Mesothelial cell of epicardium (in vitro differentiated cells): ENCODE measurements around the gene BID. TPM values are rescaled to one million over a fixed set of nuclear protein-coding genes. Genes with fewer than 3 reads are reported as not detected.

Experiments
- DNase-seq, 2 experiments: peaks; one replicate each; pipeline ENCODE4 v3.0.0; 2021; ENCODE audit warnings: low spot score in 2 of 2; ENCODE audit not compliant: unreplicated experiment in 2 of 2
- H3K27ac Mint-ChIP-seq: 2 replicates; pipeline ENCODE4 v1.8.0; 2021; ENCODE audit warnings: mixed read lengths
- H3K27me3 Mint-ChIP-seq: 2 replicates; pipeline ENCODE4 v1.8.0; 2021; ENCODE audit warnings: low read depth, mixed read lengths
- H3K36me3 Mint-ChIP-seq: 2 replicates; pipeline ENCODE4 v1.8.0; 2021; ENCODE audit warnings: mixed read lengths
- H3K4me1 Mint-ChIP-seq: 2 replicates; pipeline ENCODE4 v1.8.0; 2021; ENCODE audit warnings: mixed read lengths
- H3K4me3 Mint-ChIP-seq: 2 replicates; pipeline ENCODE4 v1.8.0; 2021; ENCODE audit warnings: mild to moderate bottlenecking, moderate library complexity, mixed read lengths
- H3K9me3 Mint-ChIP-seq: 2 replicates; pipeline ENCODE4 v1.8.0; 2021; ENCODE audit warnings: mixed read lengths
- total RNA-seq: library from RNA; stranded (reverse); gene quantifications from 3 replicates; pipeline ENCODE4 v1.2.1, GENCODE V29; 2021
- TF ChIP-seq, protein P1 (sequence below): fragments of 200-600 bp; sonication (generic); IDR thresholded peaks from one replicate; pipeline ENCODE4 v1.5.0; 2021; ENCODE audit warnings: antibody characterized with exemption; ENCODE audit not compliant: unreplicated experiment

The BID gene
- total RNA-seq, 1 donor from 2014 or later: 29.9 TPM

DNA sequence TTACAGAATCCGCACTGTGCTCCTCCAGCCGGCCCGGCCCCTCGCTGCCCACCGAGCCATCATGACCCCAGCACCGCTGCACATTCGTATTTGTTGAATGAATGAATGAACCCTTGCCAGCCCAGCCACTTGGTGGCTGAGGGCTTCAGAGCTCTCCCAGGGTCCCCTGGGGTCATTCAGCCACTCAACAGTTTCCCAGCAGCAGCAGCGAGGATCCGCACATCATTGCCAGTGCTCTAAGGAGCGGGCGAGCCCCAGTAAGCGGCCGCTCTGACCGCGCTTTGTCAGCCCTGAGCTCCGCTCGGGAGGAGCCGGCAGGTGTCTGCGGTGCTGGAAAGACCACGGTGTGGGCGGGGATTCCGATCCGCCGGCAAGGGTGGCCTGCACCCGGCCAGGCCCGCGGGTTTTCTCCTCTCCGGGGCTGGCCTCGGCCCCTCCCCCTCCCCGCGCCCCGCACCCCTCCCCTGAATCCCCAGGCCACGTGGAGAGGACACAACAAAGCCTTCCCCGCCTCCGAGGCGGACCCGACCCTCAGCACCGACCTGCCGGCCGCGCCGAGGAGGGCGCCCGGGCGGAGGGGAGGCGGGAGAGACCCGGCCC lies 563 bp downstream of the BID start:
- Mint-ChIP-seq H3K9me3 (no peaks in the 10 kb centered on the region), H3K4me3 (peak overlapping the region; percentile 77), H3K4me1 (peaks cover 16% of the 10 kb centered on the region), H3K27me3 (peaks cover 2% of the 10 kb centered on the region), H3K27ac (peak overlapping the region; percentile 86), H3K36me3 (no peaks in the 10 kb centered on the region)
- DNase-seq: peak in 1 of 2 experiments; percentile 73
- TF ChIP-seq, protein P1, sequence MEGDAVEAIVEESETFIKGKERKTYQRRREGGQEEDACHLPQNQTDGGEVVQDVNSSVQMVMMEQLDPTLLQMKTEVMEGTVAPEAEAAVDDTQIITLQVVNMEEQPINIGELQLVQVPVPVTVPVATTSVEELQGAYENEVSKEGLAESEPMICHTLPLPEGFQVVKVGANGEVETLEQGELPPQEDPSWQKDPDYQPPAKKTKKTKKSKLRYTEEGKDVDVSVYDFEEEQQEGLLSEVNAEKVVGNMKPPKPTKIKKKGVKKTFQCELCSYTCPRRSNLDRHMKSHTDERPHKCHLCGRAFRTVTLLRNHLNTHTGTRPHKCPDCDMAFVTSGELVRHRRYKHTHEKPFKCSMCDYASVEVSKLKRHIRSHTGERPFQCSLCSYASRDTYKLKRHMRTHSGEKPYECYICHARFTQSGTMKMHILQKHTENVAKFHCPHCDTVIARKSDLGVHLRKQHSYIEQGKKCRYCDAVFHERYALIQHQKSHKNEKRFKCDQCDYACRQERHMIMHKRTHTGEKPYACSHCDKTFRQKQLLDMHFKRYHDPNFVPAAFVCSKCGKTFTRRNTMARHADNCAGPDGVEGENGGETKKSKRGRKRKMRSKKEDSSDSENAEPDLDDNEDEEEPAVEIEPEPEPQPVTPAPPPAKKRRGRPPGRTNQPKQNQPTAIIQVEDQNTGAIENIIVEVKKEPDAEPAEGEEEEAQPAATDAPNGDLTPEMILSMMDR: no peak

DNA sequence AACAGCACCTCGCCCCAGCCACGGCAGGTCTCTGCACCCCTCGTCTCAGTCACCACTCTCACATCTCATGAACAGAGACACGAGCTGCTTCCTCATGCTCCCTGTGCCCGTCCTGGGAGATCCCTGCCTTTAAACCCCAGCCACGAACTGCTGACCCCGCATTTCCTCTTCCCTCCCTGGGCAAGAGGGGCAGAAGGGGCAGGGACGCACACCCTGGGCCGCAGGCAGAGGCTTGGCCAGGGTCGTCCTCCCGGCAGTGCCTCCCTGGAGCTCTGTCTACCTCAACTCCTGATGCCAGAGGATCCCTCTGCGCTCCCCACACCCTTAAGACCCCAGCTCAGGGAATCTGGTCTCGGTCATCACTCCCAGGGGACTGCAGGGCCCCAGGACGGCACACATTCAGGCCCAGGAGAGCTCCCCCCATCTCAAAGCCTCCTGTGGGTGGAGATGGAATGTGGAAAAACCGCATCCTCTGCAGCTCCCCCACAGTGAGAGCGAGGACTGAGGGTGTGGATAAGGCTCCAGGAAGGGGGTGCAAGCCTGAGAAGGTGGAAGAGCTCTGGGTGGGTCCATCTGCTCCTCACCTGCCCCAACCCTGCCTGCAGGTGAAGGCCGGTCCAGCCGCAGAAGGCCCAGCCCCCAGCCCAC lies 1.2 kb downstream of the BID start:
- peak overlapping the region; percentile 77 for H3K4me3 Mint-ChIP-seq
- H3K4me1 Mint-ChIP-seq: peaks cover 16% of the 10 kb centered on the region
- H3K36me3 Mint-ChIP-seq: no peaks in the 10 kb centered on the region
- peaks cover 2% of the 10 kb centered on the region for H3K27me3 Mint-ChIP-seq
- H3K9me3 Mint-ChIP-seq: no peaks in the 10 kb centered on the region
- H3K27ac Mint-ChIP-seq: peak overlapping the region; percentile 86
- TF ChIP-seq, protein P1: no peak
- no peak for DNase-seq

DNA sequence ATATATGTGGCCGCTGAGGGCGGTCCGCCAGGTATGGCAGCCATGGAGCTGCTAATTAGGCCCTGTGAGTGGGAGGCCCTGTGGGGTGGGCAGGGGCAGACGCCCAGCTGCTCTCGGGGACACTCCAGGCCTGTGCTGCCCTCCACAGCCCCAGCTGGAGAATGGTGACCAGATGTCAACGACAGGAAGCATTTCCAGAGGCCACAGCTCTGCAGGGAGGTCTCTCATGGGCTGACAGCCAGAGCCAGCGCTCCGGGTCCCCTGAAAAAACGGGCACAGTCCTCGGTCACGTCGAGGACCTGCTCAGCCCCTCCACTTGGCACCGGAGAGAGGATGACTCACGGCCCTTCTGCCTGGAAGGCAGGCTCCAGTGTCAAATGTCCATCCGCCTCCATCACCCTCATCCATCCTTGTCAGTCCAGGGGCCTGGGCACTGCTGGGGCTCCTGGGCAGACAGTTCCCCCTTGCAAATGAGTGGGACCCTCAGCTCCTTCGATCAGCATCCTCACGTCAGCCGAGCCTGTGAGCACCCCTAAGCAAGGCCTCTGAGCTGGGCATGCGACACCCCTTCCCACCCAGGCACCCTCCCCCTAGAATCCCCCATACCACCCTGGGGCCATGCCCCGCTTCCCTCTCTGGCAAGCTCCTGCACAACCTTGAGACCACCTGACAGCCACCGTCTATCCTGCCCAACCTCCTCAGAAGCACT lies 1.9 kb downstream of the BID start:
- TF ChIP-seq, protein P1: no peak
- DNase-seq: no peak
- Mint-ChIP-seq H3K27ac (peak overlapping the region; percentile 86), H3K4me3 (peak overlapping the region; percentile 77), H3K27me3 (peaks cover 2% of the 10 kb centered on the region), H3K36me3 (no peaks in the 10 kb centered on the region), H3K9me3 (no peaks in the 10 kb centered on the region), H3K4me1 (peaks cover 16% of the 10 kb centered on the region)

- H3K36me3 Mint-ChIP-seq: no peaks in the 10 kb centered on the region
- no peak overlapping the region for H3K27ac Mint-ChIP-seq
- no peaks in the 10 kb centered on the region for H3K27me3 Mint-ChIP-seq
- TF ChIP-seq, protein P1: no peak
- no peak overlapping the region for H3K4me3 Mint-ChIP-seq
- no peak for DNase-seq
- H3K9me3 Mint-ChIP-seq: no peaks in the 10 kb centered on the region
- peaks cover 16% of the 10 kb centered on the region for H3K4me1 Mint-ChIP-seq
Measured at GRCh38 chr22:17770180-17771077, 3.8 kb downstream of the BID start.

GRCh38 chr22:17769716-17770082 lies 4.6 kb downstream of the BID start:
- Mint-ChIP-seq H3K27me3 (no peaks in the 10 kb centered on the region), H3K4me3 (no peak overlapping the region), H3K27ac (no peak overlapping the region), H3K4me1 (peaks cover 16% of the 10 kb centered on the region), H3K36me3 (no peaks in the 10 kb centered on the region), H3K9me3 (no peaks in the 10 kb centered on the region)
- no peak for DNase-seq
- TF ChIP-seq, protein P1: no peak
